HepG2 (cell line): ENCODE data around the gene KCND3.

ENCODE experiments used
- FOXA3 ChIP-seq: IDR thresholded peaks from 2 replicates; pipeline ENCODE4 v1.6.1; 2016; ENCODE audit warnings: missing genetic modification reagents, missing compliant biosample characterization
- POLR2A ChIP-seq, 2 experiments: IDR thresholded peaks; 2 replicates each; pipeline ENCODE4 v1.6.1; 2011; ENCODE audit warnings: low read depth in 2 of 2, low read length in 2 of 2, mild to moderate bottlenecking in 1 of 2, moderate library complexity in 1 of 2; ENCODE audit not compliant: insufficient read depth in 1 of 2
- POLR2AphosphoS5 ChIP-seq: IDR thresholded peaks from 2 replicates; pipeline ENCODE4 v1.6.1; 2012; ENCODE audit warnings: low read depth, low read length
- TF ChIP-seq, protein P1 (sequence below), 2 experiments: IDR thresholded peaks; 2 replicates each; pipeline ENCODE4 v1.6.1; 2011 to 2012; ENCODE audit warnings: low read length in 2 of 2, borderline replicate concordance in 1 of 2, low read depth in 1 of 2, mild to moderate bottlenecking in 1 of 2, moderate library complexity in 1 of 2
- TF ChIP-seq, protein P2 (sequence below), 2 experiments: sonication (generic) in 1 of 2; formaldehyde crosslinking in 1 of 2; IDR thresholded peaks; 2 replicates each; pipeline versions ENCODE4 v1.4.0 to v1.6.1; 2018 to 2020; ENCODE audit warnings: missing genetic modification reagents in 2 of 2, borderline replicate concordance in 1 of 2, low read depth in 1 of 2, mild to moderate bottlenecking in 1 of 2, missing biosample characterization in 1 of 2
- TF ChIP-seq, protein P3 (sequence below): sonication (generic); formaldehyde crosslinking; IDR thresholded peaks from 2 replicates; pipeline ENCODE4 v1.5.0; 2020; ENCODE audit warnings: mild to moderate bottlenecking, missing genetic modification reagents, moderate library complexity
- TF ChIP-seq, protein P4 (sequence below): sonication (generic); formaldehyde crosslinking; IDR thresholded peaks from 2 replicates; pipeline ENCODE4 v1.4.0; 2020; ENCODE audit warnings: missing genetic modification reagents, borderline replicate concordance
- TF ChIP-seq, protein P5 (sequence below): sonication (generic); formaldehyde crosslinking; IDR thresholded peaks from 2 replicates; pipeline ENCODE4 v1.5.1; 2020; ENCODE audit warnings: mild to moderate bottlenecking, missing genetic modification reagents

DNA sequence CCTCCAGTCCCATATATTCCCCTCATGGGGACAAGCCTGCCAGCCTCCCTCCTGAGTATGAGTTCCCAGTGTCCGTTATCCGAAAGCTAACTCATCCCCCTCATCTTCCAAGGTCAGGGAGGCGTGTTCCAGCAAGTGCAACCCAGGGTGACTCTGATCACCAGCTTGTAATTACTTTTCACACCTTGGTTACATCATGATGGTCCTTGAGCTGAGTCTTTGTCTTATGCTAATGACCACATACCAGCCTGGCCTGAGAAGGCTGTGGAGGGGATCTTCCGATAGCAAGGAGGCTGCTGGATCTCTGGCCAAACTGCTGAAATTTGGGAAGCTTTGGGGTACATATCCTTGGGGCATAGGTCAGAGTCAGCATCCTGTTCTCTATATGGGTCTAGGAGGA, 134.2 kb downstream of the KCND3 start:
- TF ChIP-seq, protein P1, sequence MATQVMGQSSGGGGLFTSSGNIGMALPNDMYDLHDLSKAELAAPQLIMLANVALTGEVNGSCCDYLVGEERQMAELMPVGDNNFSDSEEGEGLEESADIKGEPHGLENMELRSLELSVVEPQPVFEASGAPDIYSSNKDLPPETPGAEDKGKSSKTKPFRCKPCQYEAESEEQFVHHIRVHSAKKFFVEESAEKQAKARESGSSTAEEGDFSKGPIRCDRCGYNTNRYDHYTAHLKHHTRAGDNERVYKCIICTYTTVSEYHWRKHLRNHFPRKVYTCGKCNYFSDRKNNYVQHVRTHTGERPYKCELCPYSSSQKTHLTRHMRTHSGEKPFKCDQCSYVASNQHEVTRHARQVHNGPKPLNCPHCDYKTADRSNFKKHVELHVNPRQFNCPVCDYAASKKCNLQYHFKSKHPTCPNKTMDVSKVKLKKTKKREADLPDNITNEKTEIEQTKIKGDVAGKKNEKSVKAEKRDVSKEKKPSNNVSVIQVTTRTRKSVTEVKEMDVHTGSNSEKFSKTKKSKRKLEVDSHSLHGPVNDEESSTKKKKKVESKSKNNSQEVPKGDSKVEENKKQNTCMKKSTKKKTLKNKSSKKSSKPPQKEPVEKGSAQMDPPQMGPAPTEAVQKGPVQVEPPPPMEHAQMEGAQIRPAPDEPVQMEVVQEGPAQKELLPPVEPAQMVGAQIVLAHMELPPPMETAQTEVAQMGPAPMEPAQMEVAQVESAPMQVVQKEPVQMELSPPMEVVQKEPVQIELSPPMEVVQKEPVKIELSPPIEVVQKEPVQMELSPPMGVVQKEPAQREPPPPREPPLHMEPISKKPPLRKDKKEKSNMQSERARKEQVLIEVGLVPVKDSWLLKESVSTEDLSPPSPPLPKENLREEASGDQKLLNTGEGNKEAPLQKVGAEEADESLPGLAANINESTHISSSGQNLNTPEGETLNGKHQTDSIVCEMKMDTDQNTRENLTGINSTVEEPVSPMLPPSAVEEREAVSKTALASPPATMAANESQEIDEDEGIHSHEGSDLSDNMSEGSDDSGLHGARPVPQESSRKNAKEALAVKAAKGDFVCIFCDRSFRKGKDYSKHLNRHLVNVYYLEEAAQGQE (IDR thresholded peaks at IDR 0.05; ENCODE audit: borderline replicate concordance in 1 of 2, low read depth in 1 of 2, low read length in 2 of 2): no peak
- TF ChIP-seq, protein P2, sequence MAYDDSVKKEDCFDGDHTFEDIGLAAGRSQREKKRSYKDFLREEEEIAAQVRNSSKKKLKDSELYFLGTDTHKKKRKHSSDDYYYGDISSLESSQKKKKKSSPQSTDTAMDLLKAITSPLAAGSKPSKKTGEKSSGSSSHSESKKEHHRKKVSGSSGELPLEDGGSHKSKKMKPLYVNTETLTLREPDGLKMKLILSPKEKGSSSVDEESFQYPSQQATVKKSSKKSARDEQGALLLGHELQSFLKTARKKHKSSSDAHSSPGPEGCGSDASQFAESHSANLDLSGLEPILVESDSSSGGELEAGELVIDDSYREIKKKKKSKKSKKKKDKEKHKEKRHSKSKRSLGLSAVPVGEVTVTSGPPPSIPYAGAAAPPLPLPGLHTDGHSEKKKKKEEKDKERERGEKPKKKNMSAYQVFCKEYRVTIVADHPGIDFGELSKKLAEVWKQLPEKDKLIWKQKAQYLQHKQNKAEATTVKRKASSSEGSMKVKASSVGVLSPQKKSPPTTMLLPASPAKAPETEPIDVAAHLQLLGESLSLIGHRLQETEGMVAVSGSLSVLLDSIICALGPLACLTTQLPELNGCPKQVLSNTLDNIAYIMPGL (CRISPR knock-in tag; IDR thresholded peaks at IDR 0.05; ENCODE audit: borderline replicate concordance in 1 of 2, low read depth in 1 of 2): no peak
- TF ChIP-seq FOXA3 (CRISPR knock-in tag) (no peak), POLR2A (IDR thresholded peaks at IDR 0.05; ENCODE audit: insufficient read depth in 1 of 2, low read depth in 2 of 2, low read length in 2 of 2) (no peak), POLR2AphosphoS5 (no peak)
- TF ChIP-seq, protein P3, sequence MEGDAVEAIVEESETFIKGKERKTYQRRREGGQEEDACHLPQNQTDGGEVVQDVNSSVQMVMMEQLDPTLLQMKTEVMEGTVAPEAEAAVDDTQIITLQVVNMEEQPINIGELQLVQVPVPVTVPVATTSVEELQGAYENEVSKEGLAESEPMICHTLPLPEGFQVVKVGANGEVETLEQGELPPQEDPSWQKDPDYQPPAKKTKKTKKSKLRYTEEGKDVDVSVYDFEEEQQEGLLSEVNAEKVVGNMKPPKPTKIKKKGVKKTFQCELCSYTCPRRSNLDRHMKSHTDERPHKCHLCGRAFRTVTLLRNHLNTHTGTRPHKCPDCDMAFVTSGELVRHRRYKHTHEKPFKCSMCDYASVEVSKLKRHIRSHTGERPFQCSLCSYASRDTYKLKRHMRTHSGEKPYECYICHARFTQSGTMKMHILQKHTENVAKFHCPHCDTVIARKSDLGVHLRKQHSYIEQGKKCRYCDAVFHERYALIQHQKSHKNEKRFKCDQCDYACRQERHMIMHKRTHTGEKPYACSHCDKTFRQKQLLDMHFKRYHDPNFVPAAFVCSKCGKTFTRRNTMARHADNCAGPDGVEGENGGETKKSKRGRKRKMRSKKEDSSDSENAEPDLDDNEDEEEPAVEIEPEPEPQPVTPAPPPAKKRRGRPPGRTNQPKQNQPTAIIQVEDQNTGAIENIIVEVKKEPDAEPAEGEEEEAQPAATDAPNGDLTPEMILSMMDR: no peak
- TF ChIP-seq, protein P4, sequence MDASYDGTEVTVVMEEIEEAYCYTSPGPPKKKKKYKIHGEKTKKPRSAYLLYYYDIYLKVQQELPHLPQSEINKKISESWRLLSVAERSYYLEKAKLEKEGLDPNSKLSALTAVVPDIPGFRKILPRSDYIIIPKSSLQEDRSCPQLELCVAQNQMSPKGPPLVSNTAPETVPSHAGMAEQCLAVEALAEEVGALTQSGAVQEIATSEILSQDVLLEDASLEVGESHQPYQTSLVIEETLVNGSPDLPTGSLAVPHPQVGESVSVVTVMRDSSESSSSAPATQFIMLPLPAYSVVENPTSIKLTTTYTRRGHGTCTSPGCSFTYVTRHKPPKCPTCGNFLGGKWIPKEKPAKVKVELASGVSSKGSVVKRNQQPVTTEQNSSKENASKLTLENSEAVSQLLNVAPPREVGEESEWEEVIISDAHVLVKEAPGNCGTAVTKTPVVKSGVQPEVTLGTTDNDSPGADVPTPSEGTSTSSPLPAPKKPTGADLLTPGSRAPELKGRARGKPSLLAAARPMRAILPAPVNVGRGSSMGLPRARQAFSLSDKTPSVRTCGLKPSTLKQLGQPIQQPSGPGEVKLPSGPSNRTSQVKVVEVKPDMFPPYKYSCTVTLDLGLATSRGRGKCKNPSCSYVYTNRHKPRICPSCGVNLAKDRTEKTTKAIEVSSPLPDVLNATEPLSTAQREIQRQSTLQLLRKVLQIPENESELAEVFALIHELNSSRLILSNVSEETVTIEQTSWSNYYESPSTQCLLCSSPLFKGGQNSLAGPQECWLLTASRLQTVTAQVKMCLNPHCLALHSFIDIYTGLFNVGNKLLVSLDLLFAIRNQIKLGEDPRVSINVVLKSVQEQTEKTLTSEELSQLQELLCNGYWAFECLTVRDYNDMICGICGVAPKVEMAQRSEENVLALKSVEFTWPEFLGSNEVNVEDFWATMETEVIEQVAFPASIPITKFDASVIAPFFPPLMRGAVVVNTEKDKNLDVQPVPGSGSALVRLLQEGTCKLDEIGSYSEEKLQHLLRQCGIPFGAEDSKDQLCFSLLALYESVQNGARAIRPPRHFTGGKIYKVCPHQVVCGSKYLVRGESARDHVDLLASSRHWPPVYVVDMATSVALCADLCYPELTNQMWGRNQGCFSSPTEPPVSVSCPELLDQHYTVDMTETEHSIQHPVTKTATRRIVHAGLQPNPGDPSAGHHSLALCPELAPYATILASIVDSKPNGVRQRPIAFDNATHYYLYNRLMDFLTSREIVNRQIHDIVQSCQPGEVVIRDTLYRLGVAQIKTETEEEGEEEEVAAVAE (CRISPR knock-in tag): no peak
- TF ChIP-seq, protein P5, sequence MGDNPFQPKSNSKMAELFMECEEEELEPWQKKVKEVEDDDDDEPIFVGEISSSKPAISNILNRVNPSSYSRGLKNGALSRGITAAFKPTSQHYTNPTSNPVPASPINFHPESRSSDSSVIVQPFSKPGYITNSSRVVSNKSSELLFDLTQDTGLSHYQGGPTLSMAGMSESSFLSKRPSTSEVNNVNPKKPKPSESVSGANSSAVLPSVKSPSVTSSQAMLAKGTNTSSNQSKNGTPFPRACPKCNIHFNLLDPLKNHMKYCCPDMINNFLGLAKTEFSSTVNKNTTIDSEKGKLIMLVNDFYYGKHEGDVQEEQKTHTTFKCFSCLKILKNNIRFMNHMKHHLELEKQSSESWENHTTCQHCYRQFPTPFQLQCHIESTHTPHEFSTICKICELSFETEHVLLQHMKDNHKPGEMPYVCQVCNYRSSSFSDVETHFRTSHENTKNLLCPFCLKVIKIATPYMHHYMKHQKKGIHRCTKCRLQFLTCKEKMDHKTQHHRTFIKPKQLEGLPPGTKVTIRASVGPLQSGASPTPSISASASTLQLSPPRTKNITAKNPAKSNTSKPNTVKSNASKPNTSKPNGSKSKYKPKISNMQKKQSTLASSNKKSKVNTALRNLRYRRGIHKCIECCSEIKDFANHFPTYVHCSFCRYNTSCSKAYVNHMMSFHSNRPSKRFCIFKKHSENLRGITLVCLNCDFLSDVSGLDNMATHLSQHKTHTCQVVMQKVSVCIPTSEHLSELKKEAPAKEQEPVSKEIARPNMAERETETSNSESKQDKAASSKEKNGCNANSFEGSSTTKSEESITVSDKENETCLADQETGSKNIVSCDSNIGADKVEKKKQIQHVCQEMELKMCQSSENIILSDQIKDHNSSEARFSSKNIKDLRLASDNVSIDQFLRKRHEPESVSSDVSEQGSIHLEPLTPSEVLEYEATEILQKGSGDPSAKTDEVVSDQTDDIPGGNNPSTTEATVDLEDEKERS (CRISPR knock-in tag): no peak
